Activated B cell treated with CpG ODN at 0.5 μM for 24 hours (primary cell): ENCODE results near the gene WFS1. TPM values are rescaled to one million over a fixed set of nuclear protein-coding genes. Genes with fewer than 3 reads are reported as not detected.

Experiments
- ATAC-seq: fragments of 200-7000 bp; cut with Tn5 transposase; one replicate; pipeline ENCODE4 v1.10.0; 2021; ENCODE audit warnings: low read depth, mild to moderate bottlenecking, moderate library complexity
- CTCF ChIA-PET: fragments of 350-600 bp; sonication (Branson Sonifier 250); formaldehyde crosslinking; loops from one replicate; lab custom pipeline; 2021; ENCODE audit warnings: antibody characterized with exemption; lab: Charles Lee
- POLR2A ChIA-PET: fragments of 350-600 bp; sonication (Branson Sonifier 250); formaldehyde crosslinking; loops from one replicate; lab custom pipeline; 2021; ENCODE audit warnings: antibody characterized with exemption; lab: Charles Lee
- DNase-seq: peaks from one replicate; pipeline ENCODE4 v3.0.0; 2022
- H3K27ac Mint-ChIP-seq: one replicate; pipeline ENCODE4 v1.8.0; 2020; ENCODE audit warnings: mixed read lengths
- H3K27me3 Mint-ChIP-seq: one replicate; pipeline ENCODE4 v1.8.0; 2021; ENCODE audit warnings: mixed read lengths
- H3K36me3 Mint-ChIP-seq: one replicate; pipeline ENCODE4 v1.8.0; 2021; ENCODE audit warnings: low read depth, mixed read lengths
- H3K4me1 Mint-ChIP-seq: one replicate; pipeline ENCODE4 v1.8.0; 2021; ENCODE audit warnings: mixed read lengths
- H3K4me3 Mint-ChIP-seq: one replicate; pipeline ENCODE4 v1.8.0; 2020; ENCODE audit warnings: mild to moderate bottlenecking, mixed read lengths
- H3K9me3 Mint-ChIP-seq: one replicate; pipeline ENCODE4 v1.8.0; 2020; ENCODE audit warnings: mixed read lengths
- CTCF ChIP-seq: fragments of 200-600 bp; IDR thresholded peaks from one replicate; pipeline ENCODE4 v1.8.0; 2022; ENCODE audit warnings: antibody characterized with exemption, mild to moderate bottlenecking
- intact Hi-C: fragments of 100-400 bp; cut with micrococcal nuclease; formaldehyde crosslinking; loops from one replicate; pipeline ENCODE4 v1.15.1; 2024
- total RNA-seq: library from RNA; stranded (reverse); gene quantifications from 2 replicates; pipeline ENCODE4 v1.2.3, GENCODE V29; 2022

WFS1 gene
- total RNA-seq, 1 donor from 2014 or later: 2.4 TPM

GRCh38 chr4:6337331-6337935 lies 67.8 kb downstream of the WFS1 start:
- peaks cover 19% of the 10 kb centered on the region for H3K4me1 Mint-ChIP-seq
- intact Hi-C loops: no loop called here
- no peaks in the 10 kb centered on the region for H3K36me3 Mint-ChIP-seq
- no peaks in the 10 kb centered on the region for H3K9me3 Mint-ChIP-seq
- DNase-seq (no peak), ATAC-seq (no peak)
- peaks cover 51% of the 10 kb centered on the region for H3K27me3 Mint-ChIP-seq
- no peak overlapping the region for H3K27ac Mint-ChIP-seq
- no peak for TF ChIP-seq CTCF
- POLR2A ChIA-PET: no interaction called here
- H3K4me3 Mint-ChIP-seq: no peak overlapping the region
- CTCF ChIA-PET: no interaction called here

- ChIA-PET POLR2A (no interaction called here), CTCF (no interaction called here)
- H3K36me3 Mint-ChIP-seq: no peaks in the 10 kb centered on the region
- H3K27ac Mint-ChIP-seq: no peak overlapping the region
- ATAC-seq: no peak
- peaks cover 19% of the 10 kb centered on the region for H3K4me1 Mint-ChIP-seq
- no peak overlapping the region for H3K4me3 Mint-ChIP-seq
- no peaks in the 10 kb centered on the region for H3K9me3 Mint-ChIP-seq
- intact Hi-C loops: no loop called here
- no peak for TF ChIP-seq CTCF
- H3K27me3 Mint-ChIP-seq: peaks cover 51% of the 10 kb centered on the region
- no peak for DNase-seq
Observed at GRCh38 chr4:6338175-6338950, 68.7 kb downstream of the WFS1 start.

- Mint-ChIP-seq H3K27me3 (peaks cover 50% of the 10 kb centered on the region), H3K4me3 (no peak overlapping the region), H3K4me1 (peaks cover 19% of the 10 kb centered on the region), H3K27ac (no peak overlapping the region), H3K36me3 (no peaks in the 10 kb centered on the region), H3K9me3 (no peaks in the 10 kb centered on the region)
- CTCF ChIA-PET: no interaction called here
- DNase-seq: no peak
- ATAC-seq: no peak
- POLR2A ChIA-PET: no interaction called here
- TF ChIP-seq CTCF: no peak
- intact Hi-C loops: no loop called here
Observed at GRCh38 chr4:6338951-6339817, 69.5 kb downstream of the WFS1 start.

GRCh38 chr4:6339818-6340445 lies 70.3 kb downstream of the WFS1 start:
- Mint-ChIP-seq H3K27ac (no peak overlapping the region), H3K4me3 (no peak overlapping the region), H3K27me3 (peaks cover 48% of the 10 kb centered on the region), H3K36me3 (no peaks in the 10 kb centered on the region), H3K4me1 (peaks cover 19% of the 10 kb centered on the region), H3K9me3 (no peaks in the 10 kb centered on the region)
- DNase-seq (no peak), ATAC-seq (no peak)
- intact Hi-C loops: no loop called here
- ChIA-PET POLR2A (no interaction called here), CTCF (no interaction called here)
- no peak for TF ChIP-seq CTCF
